Ammon's horn (tissue), 1 donor: ENCODE results near the gene LBHD2.
"Not testable (repeated sequence)": the region's sequence is repeated elsewhere in the genome, so short reads cannot be mapped to it uniquely, and the experiment has no call there.

Experiments used
- DNase-seq: peaks from one replicate; pipeline ENCODE4 v3.0.0-alpha.2; 2016; ENCODE audit warnings: low spot score

LBHD2 gene

GRCh38 chr14:103084021-103084919 lies at the start of gene LBHD2:
TSS of gene LBHD2 (plus strand) at chr14:103084210. CDS start at chr14:103086013, 1,803 bp downstream.
- DNase-seq = no peak

GRCh38 chr14:103041464-103041863 lies 42.5 kb upstream of the LBHD2 start:
- no peak for DNase-seq

- no peak for DNase-seq
Observed at GRCh38 chr14:103043257-103044015, 40.6 kb upstream of the LBHD2 start.

- no peak for DNase-seq
Observed at GRCh38 chr14:103045371-103045869, 38.6 kb upstream of the LBHD2 start.

GRCh38 chr14:103047453-103047852 lies 36.6 kb upstream of the LBHD2 start:
- DNase-seq = not testable (repeated sequence)

- DNase-seq = no peak
Observed at GRCh38 chr14:103050935-103051334, 33.1 kb upstream of the LBHD2 start.

- DNase-seq = no peak
Observed at GRCh38 chr14:103052407-103052806, 31.6 kb upstream of the LBHD2 start.

- no peak for DNase-seq
Observed at GRCh38 chr14:103055695-103056094, 28.3 kb upstream of the LBHD2 start.

GRCh38 chr14:103056322-103057027 lies 27.5 kb upstream of the LBHD2 start:
- no peak for DNase-seq

- no peak for DNase-seq
Observed at GRCh38 chr14:103057028-103057371, 27.0 kb upstream of the LBHD2 start.

- peak; percentile 88 for DNase-seq
Observed at GRCh38 chr14:103057372-103058163, 26.4 kb upstream of the LBHD2 start, which contains the start of gene CDC42BPB. TSS of gene CDC42BPB (minus strand) at chr14:103057549. CDS start at chr14:103057173, 376 bp downstream.

GRCh38 chr14:103058164-103059055 lies 25.6 kb upstream of the LBHD2 start:
- DNase-seq = no peak

- no peak for DNase-seq
Observed at GRCh38 chr14:103059556-103059955, 24.5 kb upstream of the LBHD2 start.

GRCh38 chr14:103061482-103061976 lies 22.5 kb upstream of the LBHD2 start:
- DNase-seq = no peak

GRCh38 chr14:103064436-103064835 lies 19.6 kb upstream of the LBHD2 start:
- DNase-seq = no peak

- DNase-seq = no peak
Observed at GRCh38 chr14:103064978-103065377, 19.0 kb upstream of the LBHD2 start.

GRCh38 chr14:103065861-103066260 lies 18.1 kb upstream of the LBHD2 start:
- DNase-seq = no peak

- no peak for DNase-seq
Observed at GRCh38 chr14:103066399-103066798, 17.6 kb upstream of the LBHD2 start.

- no peak for DNase-seq
Observed at GRCh38 chr14:103067231-103067954, 16.6 kb upstream of the LBHD2 start.
